HepG2 (cell line): ENCODE data around the gene RALBP1.

Experiments
- CBFB ChIP-seq: sonication (generic); formaldehyde crosslinking; IDR thresholded peaks from 2 replicates; pipeline ENCODE4 v1.4.0; 2020; ENCODE audit warnings: missing genetic modification reagents
- CEBPB ChIP-seq: IDR thresholded peaks from 2 replicates; pipeline ENCODE4 v1.6.1; 2011; ENCODE audit warnings: low read depth, low read length, improper control_type of control experiment, borderline replicate concordance
- CTCF ChIP-seq: sonication (generic); formaldehyde crosslinking; IDR thresholded peaks from 2 replicates; pipeline ENCODE4 v1.5.0; 2020; ENCODE audit warnings: mild to moderate bottlenecking, missing genetic modification reagents, moderate library complexity
- DMAP1 ChIP-seq: IDR thresholded peaks from 2 replicates; pipeline ENCODE4 v1.6.1; 2016
- GTF2F1 ChIP-seq: fragments of 150-350 bp; IDR thresholded peaks from 2 replicates; pipeline ENCODE4 v1.6.1; 2014; ENCODE audit warnings: low read length
- JARID2 ChIP-seq: sonication (generic); formaldehyde crosslinking; IDR thresholded peaks from 2 replicates; pipeline ENCODE4 v1.8.1; 2023; ENCODE audit warnings: missing genetic modification reagents, inconsistent platforms; ENCODE audit not compliant: insufficient replicate concordance
- KMT2A ChIP-seq: sonication (generic); formaldehyde crosslinking; IDR thresholded peaks from 2 replicates; pipeline ENCODE4 v1.4.0; 2020; ENCODE audit warnings: missing genetic modification reagents
- NFIC ChIP-seq: IDR thresholded peaks from 2 replicates; pipeline ENCODE4 v1.6.1; 2012; ENCODE audit warnings: mild to moderate bottlenecking, low read length, inconsistent platforms
- NFKBIZ ChIP-seq: IDR thresholded peaks from 2 replicates; pipeline ENCODE4 v1.6.1; 2018; ENCODE audit warnings: missing genetic modification reagents, missing compliant biosample characterization
- POLR2AphosphoS5 ChIP-seq: IDR thresholded peaks from 2 replicates; pipeline ENCODE4 v1.6.1; 2012; ENCODE audit warnings: low read depth, low read length
- THYN1 ChIP-seq: sonication (generic); formaldehyde crosslinking; IDR thresholded peaks from 2 replicates; pipeline ENCODE4 v1.8.1; 2023; ENCODE audit warnings: low read depth, mild to moderate bottlenecking, moderate library complexity, missing genetic modification reagents, borderline replicate concordance
- ZNF121 ChIP-seq: sonication (generic); formaldehyde crosslinking; IDR thresholded peaks from 2 replicates; pipeline ENCODE4 v1.5.0; 2020; ENCODE audit warnings: mild to moderate bottlenecking, missing genetic modification reagents
- ZNF619 ChIP-seq: sonication (generic); formaldehyde crosslinking; IDR thresholded peaks from 2 replicates; pipeline ENCODE4 v1.4.0; 2020; ENCODE audit warnings: mild to moderate bottlenecking, missing genetic modification reagents
- ZSCAN22 ChIP-seq: sonication (generic); formaldehyde crosslinking; IDR thresholded peaks from 2 replicates; pipeline ENCODE4 v1.4.0; 2020; ENCODE audit warnings: mild to moderate bottlenecking, missing genetic modification reagents

- TF ChIP-seq NFKBIZ (CRISPR knock-in tag) (no peak), CTCF (CRISPR knock-in tag) (no peak), GTF2F1 (no peak), POLR2AphosphoS5 (no peak), ZNF619 (no peak), THYN1 (CRISPR knock-in tag) (no peak), ZSCAN22 (CRISPR knock-in tag) (no peak), JARID2 (no peak), CEBPB (no peak), ZNF121 (CRISPR knock-in tag) (no peak), NFIC (no peak), CBFB (CRISPR knock-in tag) (no peak), KMT2A (CRISPR knock-in tag) (no peak), DMAP1 (CRISPR knock-in tag) (no peak)
These were observed 45.4 kb downstream of the RALBP1 start for GRCh38 chr18:9520666-9521065.
